Natural killer cell (primary cell): Measurements from ENCODE around the gene ALAS1. TPM values are rescaled to one million over a fixed set of nuclear protein-coding genes. Genes with fewer than 3 reads are reported as not detected.
A peak's percentile ranks its signal among the peaks of the same experiment; 100 is the strongest.
"Not testable (repeated sequence)": the region's sequence is repeated elsewhere in the genome, so short reads cannot be mapped to it uniquely, and the experiment has no call there.

ENCODE experiments used
- ATAC-seq, 3 donors: fragments of 150-1000 bp in 2 of 3; fragments of 200-7000 bp in 1 of 3; cut with Tn5 transposase; 1 replicate in 1 of 3; 2 replicates in 2 of 3; pipeline ENCODE4 v1.10.0; 2021; ENCODE audit warnings: mild to moderate bottlenecking in 2 of 3, moderate library complexity in 2 of 3
- DNase-seq, 2 donors: peaks; one replicate each; pipeline versions ENCODE4 v3.0.0 to v3.0.0-alpha.2; 2013 to 2021; ENCODE audit warnings: mixed read lengths in 1 of 2
- H3K27ac ChIP-seq: one replicate; pipeline ENCODE4 v1.5.1; 2013; ENCODE audit warnings: mild to moderate bottlenecking, low read length
- H3K27me3 ChIP-seq: one replicate; pipeline ENCODE4 v1.6.1; 2013; ENCODE audit warnings: low read length; ENCODE audit not compliant: control insufficient read depth, insufficient read depth
- H3K36me3 ChIP-seq: one replicate; pipeline ENCODE4 v1.6.1; 2013; ENCODE audit warnings: low read length; ENCODE audit not compliant: control insufficient read depth, insufficient read depth
- H3K4me1 ChIP-seq: one replicate; pipeline ENCODE4 v1.6.1; 2013; ENCODE audit warnings: low read length; ENCODE audit not compliant: control insufficient read depth, insufficient read depth
- H3K4me3 ChIP-seq: one replicate; pipeline ENCODE4 v1.5.1; 2013; ENCODE audit warnings: low read length
- H3K9me3 ChIP-seq: one replicate; pipeline ENCODE4 v1.6.1; 2013; ENCODE audit warnings: low read length; ENCODE audit not compliant: control insufficient read depth, insufficient read depth
- H3K27ac Mint-ChIP-seq, 2 donors: one replicate each; pipeline ENCODE4 v1.8.0; 2022; ENCODE audit warnings: mild to moderate bottlenecking in 2 of 2, mixed read lengths in 2 of 2, moderate library complexity in 1 of 2
- H3K27me3 Mint-ChIP-seq, 2 donors: one replicate each; pipeline ENCODE4 v1.8.0; 2022; ENCODE audit warnings: low read depth in 2 of 2, mixed read lengths in 2 of 2
- H3K36me3 Mint-ChIP-seq: one replicate; pipeline ENCODE4 v1.8.0; 2022; ENCODE audit warnings: mixed read lengths
- H3K4me1 Mint-ChIP-seq, 2 donors: one replicate each; pipeline ENCODE4 v1.8.0; 2022; ENCODE audit warnings: mixed read lengths in 2 of 2
- H3K4me3 Mint-ChIP-seq: one replicate; pipeline ENCODE4 v1.8.0; 2022; ENCODE audit warnings: mild to moderate bottlenecking, moderate library complexity, mixed read lengths
- H3K9me3 Mint-ChIP-seq, 2 donors: one replicate each; pipeline ENCODE4 v1.8.0; 2022; ENCODE audit warnings: mixed read lengths in 2 of 2
- WGBS: methylation state at CpG from one replicate; pipeline ENCODE4 v1.1.7; 2013; ENCODE audit warnings: missing lambda C conversion rate; ENCODE audit not compliant: insufficient coverage; 5-methylcytosine and 5-hydroxymethylcytosine counted together
- intact Hi-C: fragments of 100-400 bp; cut with micrococcal nuclease; formaldehyde crosslinking; loops from one replicate; pipeline ENCODE4 v1.14.2; 2022
- total RNA-seq, 4 donors: library from RNA; stranded (reverse); fragments of 120-200 nt in 1 of 4; gene quantifications; one replicate each; pipeline versions ENCODE4 v1.2.3 to v1.2.4, GENCODE V29; 2013 to 2022
- TF ChIP-seq, protein P1 (sequence below): fragments of 200-600 bp; IDR thresholded peaks from one replicate; pipeline ENCODE4 v1.8.0; 2022; ENCODE audit warnings: antibody characterized with exemption

ALAS1 gene
- total RNA-seq, 3 donors from 2014 or later (not counting 1 experiment from before 2014, with no cell fraction given) = 17.0 to 34.5 (median 33.4) TPM

DNA sequence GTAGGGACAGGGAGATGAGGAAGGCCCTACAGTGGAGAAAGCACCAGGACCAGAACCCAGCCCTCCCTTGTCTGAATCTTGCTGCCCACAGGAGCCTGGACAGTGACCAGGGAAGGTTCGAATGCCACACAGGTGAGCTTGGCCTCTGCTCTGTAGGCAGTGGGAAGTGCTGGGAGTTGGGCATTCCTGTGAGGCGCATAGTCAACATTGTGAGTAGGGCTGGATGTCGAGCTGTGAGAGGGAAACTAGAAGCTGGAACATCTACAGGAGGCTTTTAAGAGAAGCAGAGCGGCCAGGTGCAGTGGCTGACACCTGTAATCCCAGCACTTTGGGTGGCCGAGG is 20.3 kb upstream of the ALAS1 start:
- DNase-seq (no peak), ATAC-seq (no peak)
- peaks cover 13% of the 10 kb centered on the region for H3K4me1 ChIP-seq
- no peaks in the 10 kb centered on the region for H3K9me3 ChIP-seq
- Mint-ChIP-seq H3K27me3 (no peaks in the 10 kb centered on the region), H3K36me3 (no peaks in the 10 kb centered on the region), H3K4me1 (peaks cover 16 to 17% of the 10 kb centered on the region in 2 donors), H3K4me3 (no peak overlapping the region), H3K27ac (no peak overlapping the region), H3K9me3 (no peaks in the 10 kb centered on the region)
- no peaks in the 10 kb centered on the region for H3K36me3 ChIP-seq
- TF ChIP-seq, protein P1, sequence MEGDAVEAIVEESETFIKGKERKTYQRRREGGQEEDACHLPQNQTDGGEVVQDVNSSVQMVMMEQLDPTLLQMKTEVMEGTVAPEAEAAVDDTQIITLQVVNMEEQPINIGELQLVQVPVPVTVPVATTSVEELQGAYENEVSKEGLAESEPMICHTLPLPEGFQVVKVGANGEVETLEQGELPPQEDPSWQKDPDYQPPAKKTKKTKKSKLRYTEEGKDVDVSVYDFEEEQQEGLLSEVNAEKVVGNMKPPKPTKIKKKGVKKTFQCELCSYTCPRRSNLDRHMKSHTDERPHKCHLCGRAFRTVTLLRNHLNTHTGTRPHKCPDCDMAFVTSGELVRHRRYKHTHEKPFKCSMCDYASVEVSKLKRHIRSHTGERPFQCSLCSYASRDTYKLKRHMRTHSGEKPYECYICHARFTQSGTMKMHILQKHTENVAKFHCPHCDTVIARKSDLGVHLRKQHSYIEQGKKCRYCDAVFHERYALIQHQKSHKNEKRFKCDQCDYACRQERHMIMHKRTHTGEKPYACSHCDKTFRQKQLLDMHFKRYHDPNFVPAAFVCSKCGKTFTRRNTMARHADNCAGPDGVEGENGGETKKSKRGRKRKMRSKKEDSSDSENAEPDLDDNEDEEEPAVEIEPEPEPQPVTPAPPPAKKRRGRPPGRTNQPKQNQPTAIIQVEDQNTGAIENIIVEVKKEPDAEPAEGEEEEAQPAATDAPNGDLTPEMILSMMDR = no peak
- H3K27me3 ChIP-seq = no peaks in the 10 kb centered on the region
- WGBS = 86% methylated on average over 5 of the region's 5 CpGs
- no peak overlapping the region for H3K4me3 ChIP-seq
- intact Hi-C loops = no loop called here
- no peak overlapping the region for H3K27ac ChIP-seq

DNA sequence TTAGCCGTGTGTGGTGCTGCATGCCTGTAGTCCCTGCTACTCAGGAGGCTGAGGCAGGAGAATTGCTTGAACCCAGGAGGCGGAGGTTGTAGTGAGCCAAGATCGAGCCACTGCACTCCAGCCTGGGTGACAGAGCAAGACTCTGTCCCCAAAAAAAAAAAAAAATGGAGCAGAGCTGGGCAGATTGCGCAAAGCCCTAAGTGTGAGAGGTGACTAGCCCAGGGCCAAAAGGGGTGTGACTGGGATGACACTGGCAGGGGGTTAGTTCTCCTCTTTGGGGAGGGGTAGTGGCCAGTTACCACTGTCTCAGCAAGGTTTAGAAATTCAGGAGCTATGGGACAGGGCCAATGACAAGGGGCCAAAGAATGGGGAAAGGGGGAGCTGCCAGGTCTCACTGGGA is 19.8 kb upstream of the ALAS1 start:
- peaks cover 18 to 21% of the 10 kb centered on the region in 2 donors for H3K4me1 Mint-ChIP-seq
- peaks cover 18% of the 10 kb centered on the region for H3K4me1 ChIP-seq
- H3K4me3 ChIP-seq, H3K36me3 ChIP-seq, H3K27ac Mint-ChIP-seq, H3K36me3 Mint-ChIP-seq, H3K27ac ChIP-seq, H3K9me3 ChIP-seq, intact Hi-C loops, ATAC-seq, H3K9me3 Mint-ChIP-seq, H3K27me3 ChIP-seq, H3K27me3 Mint-ChIP-seq, H3K4me3 Mint-ChIP-seq, DNase-seq: not testable (repeated sequence)
- WGBS = 95% methylated on average over 4 of the region's 4 CpGs

DNA sequence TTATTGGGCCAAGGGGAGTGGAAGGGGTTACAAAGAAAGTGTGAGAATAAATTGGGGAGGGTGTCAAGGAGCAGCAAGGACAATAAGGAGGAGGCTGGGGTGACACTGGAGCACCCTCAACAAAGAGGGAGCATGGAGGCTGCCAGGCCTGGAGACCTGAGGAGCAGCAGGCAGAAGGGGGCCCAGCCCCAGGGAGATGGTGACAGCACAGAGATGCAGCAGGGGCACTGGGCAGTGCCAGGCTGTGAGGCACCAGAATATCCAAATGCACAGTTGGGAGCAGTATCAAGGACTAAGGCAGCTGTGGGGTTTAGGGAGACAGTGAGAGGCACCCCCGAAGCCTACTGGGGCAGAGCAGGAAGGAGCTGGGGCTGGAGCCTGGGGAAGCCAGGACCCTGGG is 19.4 kb upstream of the ALAS1 start:
- Histone ChIP-seq H3K9me3 (no peaks in the 10 kb centered on the region), H3K27ac (no peak overlapping the region), H3K4me1 (peaks cover 22% of the 10 kb centered on the region), H3K27me3 (no peaks in the 10 kb centered on the region), H3K4me3 (no peak overlapping the region), H3K36me3 (no peaks in the 10 kb centered on the region)
- intact Hi-C loops = no loop called here
- ATAC-seq (no peak), DNase-seq (no peak)
- peaks cover 22 to 23% of the 10 kb centered on the region in 2 donors for H3K4me1 Mint-ChIP-seq
- TF ChIP-seq, protein P1 = no peak
- H3K9me3 Mint-ChIP-seq = no peaks in the 10 kb centered on the region
- H3K4me3 Mint-ChIP-seq = no peak overlapping the region
- H3K36me3 Mint-ChIP-seq = no peaks in the 10 kb centered on the region
- H3K27ac Mint-ChIP-seq = no peak overlapping the region
- H3K27me3 Mint-ChIP-seq = no peaks in the 10 kb centered on the region
- WGBS = 94% methylated on average over 1 of the region's 1 CpG

DNA sequence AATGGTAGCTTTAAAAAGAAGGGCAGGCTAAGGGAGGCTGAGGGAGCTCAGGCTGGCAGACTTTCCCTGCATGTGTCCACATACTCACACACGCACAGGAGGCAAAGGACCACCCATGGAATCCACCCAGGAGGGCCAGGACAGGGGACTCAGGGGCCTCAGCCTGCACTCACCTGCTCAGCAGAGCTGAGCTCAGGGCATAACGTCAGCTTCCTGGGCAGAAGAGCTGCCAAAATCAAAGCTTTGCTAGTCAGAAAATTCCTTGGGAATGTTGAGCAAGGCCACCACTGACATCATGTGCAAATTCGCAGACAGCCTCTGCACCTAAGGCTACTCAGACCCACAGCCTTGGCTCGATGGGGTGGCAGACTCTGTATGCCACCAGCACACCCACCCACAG is 16.4 kb upstream of the ALAS1 start:
- Mint-ChIP-seq H3K4me1 (peaks cover 24 to 29% of the 10 kb centered on the region in 2 donors), H3K36me3 (no peaks in the 10 kb centered on the region), H3K27me3 (no peaks in the 10 kb centered on the region), H3K9me3 (no peaks in the 10 kb centered on the region), H3K4me3 (no peak overlapping the region), H3K27ac (peak overlapping the region; percentile 58 to 78)
- intact Hi-C loops = no loop called here
- TF ChIP-seq, protein P1 = no peak
- Histone ChIP-seq H3K4me1 (peaks cover 32% of the 10 kb centered on the region), H3K27ac (peak overlapping the region; percentile 9), H3K27me3 (no peaks in the 10 kb centered on the region), H3K4me3 (no peak overlapping the region), H3K9me3 (no peaks in the 10 kb centered on the region), H3K36me3 (no peaks in the 10 kb centered on the region)
- WGBS = 90% methylated on average over 4 of the region's 4 CpGs
- ATAC-seq (no peak), DNase-seq (no peak)
